HG03469 (cell line): ENCODE results near the gene PIGN.

Experiments
- ATAC-seq: cut with Tn5 transposase; IDR thresholded peaks from one replicate; pipeline ENCODE4 v1.9.1; 2021; ENCODE audit warnings: mild to moderate bottlenecking, moderate library complexity, moderate number of reproducible peaks; ENCODE audit not compliant: unreplicated experiment

PIGN gene

DNA sequence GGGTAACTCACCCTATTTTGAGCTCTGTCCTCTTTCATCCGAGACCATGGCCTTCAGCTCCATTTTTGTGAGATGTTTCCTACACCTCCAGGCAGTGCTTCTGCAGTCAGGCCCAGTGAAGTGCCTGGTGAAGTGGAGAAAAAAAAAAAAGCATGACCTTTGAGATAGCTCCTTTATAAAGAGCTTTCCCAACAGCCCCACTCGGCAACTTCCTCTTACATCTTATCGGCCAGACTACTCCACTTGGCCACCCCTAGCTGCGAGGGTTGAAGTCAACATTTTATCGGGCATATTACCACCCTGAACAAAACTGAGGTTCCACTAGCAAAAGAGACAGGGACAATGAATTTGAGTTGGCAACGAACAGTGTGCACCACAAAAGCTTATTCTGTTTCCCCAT, 169.2 kb downstream of the PIGN start:
- no peak for ATAC-seq

GRCh38 chr18:62011416-62011815, 175.4 kb downstream of the PIGN start:
- no peak for ATAC-seq

DNA sequence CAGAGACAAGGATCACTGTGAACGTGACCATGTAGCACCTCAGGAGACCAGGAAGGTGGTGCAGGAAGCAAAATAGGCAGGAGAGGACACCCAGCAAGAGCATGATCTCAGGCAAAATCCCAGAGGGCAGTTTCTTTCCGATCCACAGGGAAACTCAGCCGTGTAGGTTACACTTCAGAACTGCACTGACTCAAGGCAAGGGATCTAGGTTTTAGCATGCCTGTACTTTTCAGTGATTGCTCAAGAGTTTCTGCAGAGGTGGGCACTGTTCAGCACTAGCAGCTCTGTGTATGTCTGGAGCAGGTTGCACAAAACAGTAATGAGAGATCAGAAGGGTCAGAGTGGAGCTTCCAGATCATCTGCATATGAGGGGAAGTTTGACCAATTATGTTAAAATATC, 177.3 kb downstream of the PIGN start:
- ATAC-seq = no peak

GRCh38 chr18:62001396-62001795, 185.5 kb downstream of the PIGN start:
- ATAC-seq = no peak

DNA sequence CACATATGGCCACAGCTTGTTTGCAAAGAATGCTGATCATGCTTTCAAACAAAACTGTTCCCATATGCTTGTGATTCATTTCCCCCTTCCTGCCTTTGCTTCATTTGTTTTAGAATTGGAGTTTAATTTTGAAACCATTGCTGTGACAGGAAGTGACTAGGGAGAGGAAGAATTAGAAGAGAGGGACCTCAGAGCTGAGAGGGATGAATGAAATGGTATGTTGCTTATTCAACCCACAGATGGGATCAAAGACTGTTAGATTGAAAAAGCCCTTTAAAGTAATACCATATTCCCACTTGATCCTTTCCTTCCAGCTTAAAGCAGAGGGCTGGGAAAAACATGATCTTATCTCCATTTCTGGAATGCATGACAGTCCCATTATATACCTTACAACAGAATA, 187.9 kb downstream of the PIGN start:
- ATAC-seq = no peak

GRCh38 chr18:61998335-61998734, 188.5 kb downstream of the PIGN start:
- no peak for ATAC-seq

DNA sequence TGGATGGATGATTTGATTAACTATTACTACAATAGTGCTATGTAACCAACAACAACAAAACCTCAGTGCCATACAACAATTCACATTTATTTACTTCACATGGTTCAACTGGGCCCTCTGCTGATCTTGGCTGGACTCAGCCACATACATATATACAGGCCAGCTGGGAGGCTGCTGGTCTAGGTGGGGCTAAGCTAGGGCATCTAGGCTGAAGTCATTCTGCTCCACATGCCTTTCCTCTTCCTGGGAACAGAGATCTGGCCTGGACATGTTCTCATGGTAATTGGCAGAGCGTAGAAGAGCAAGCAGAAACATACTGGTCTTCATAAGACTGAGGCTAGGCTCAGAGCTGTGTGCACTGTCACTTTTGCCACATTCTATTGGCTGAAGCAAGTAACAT, 191.2 kb downstream of the PIGN start:
- ATAC-seq = no peak

- no peak for ATAC-seq
Observed at GRCh38 chr18:61993831-61994230, 193.0 kb downstream of the PIGN start.

GRCh38 chr18:61992923-61993322, 193.9 kb downstream of the PIGN start:
- no peak for ATAC-seq

GRCh38 chr18:61992285-61992684, 194.6 kb downstream of the PIGN start:
- no peak for ATAC-seq

- ATAC-seq = no peak
Observed at GRCh38 chr18:61991836-61992235, 195.0 kb downstream of the PIGN start.

- no peak for ATAC-seq
Observed at GRCh38 chr18:61991201-61991600, 195.7 kb downstream of the PIGN start.
